Measurements from ENCODE around the gene POC1B. TPM values are rescaled to one million over a fixed set of nuclear protein-coding genes. Genes with fewer than 3 reads are reported as not detected.

The POC1B gene
- polyA plus RNA-seq, 4 donors: 14.1 to 20.7 (median 16.3) TPM

DNA sequence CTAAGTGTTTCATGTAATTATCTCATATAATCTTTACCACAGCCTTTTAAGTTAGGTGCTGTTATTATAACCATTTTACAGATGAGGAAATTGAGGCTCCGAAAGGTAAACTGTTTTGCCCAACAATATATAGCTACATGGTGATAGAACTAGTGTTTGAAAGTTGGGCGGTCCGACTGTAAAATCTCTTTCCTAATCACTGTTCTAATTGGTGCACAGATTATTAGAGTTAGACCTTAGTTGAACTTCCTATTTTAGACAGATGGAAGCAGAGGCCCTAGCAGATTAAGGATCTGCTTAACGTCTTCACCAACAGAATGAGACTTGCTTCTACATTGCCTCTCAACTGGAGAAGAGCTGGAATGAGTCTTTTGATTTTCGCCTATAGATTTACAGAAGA lies 143.5 kb downstream of the POC1B start:
- no peak overlapping the region for H3K4me3 ChIP-seq (ENCODE audit: low read depth in 1 of 3, low read length in 3 of 3)
- H3K27ac ChIP-seq (ENCODE audit: low read depth in 1 of 3, low read length in 2 of 3): no peak overlapping the region
- DNase-seq: no peak
- no peak for FAIRE-seq
- H3K4me1 ChIP-seq (ENCODE audit: control insufficient read depth in 3 of 3, insufficient read depth in 2 of 3, low read depth in 1 of 3, low read length in 2 of 3): peaks cover 2 to 92% (median 14%) of the 10 kb centered on the region in 3 donors
- H3K36me3 ChIP-seq (ENCODE audit: control insufficient read depth in 3 of 3, insufficient read depth in 2 of 3, low read depth in 1 of 3, low read length in 3 of 3): no peaks in the 10 kb centered on the region
- 81 to 91% (median 84%) methylated on average over 5 of the region's 5 CpGs for WGBS, 3 donors
- H3K9me3 ChIP-seq (ENCODE audit: control insufficient read depth in 2 of 2, insufficient read depth in 1 of 2, low read depth in 1 of 2, low read length in 1 of 2): no peaks in the 10 kb centered on the region
- H3K27me3 ChIP-seq (ENCODE audit: control insufficient read depth in 3 of 3, insufficient read depth in 3 of 3, low read length in 3 of 3): no peaks in the 10 kb centered on the region

DNA sequence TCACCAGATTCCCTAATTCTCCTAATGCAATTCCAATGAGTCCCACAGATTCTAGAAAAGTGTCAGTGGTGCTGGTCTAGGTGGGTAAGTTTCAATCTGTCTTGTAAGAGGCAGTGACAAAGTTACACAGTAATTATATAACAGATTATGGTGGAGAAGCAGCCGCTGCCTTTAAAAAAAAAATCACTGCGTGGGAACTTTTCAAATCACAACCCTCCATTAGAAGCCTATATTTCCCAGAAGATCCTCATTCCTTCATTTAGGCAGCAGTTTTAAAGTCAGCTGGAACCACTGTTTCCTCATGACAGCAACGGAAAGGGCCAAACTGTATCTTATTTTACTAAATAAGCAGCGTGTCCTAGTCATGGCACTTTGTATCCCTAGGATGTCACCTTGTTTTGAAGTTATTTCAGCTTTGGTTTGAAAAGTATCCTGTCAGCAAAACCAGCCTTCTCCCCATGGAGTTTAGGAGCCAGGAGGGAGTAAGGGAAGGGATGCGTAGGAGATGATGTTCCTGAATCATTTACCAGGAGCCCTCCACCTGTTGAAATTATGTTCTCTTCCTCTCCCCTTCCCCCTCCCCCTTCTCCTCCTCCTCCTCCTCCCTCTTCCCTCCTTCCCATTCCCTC lies 145.9 kb downstream of the POC1B start:
- no peaks in the 10 kb centered on the region for H3K27me3 ChIP-seq (ENCODE audit: control insufficient read depth in 3 of 3, insufficient read depth in 3 of 3, low read length in 3 of 3)
- DNase-seq: no peak
- peak overlapping the region in 2 of 3 donors; percentile 18 to 87 for H3K27ac ChIP-seq (ENCODE audit: low read depth in 1 of 3, low read length in 2 of 3)
- 64 to 77% (median 70%) methylated on average over 5 of the region's 5 CpGs for WGBS, 3 donors
- no peaks in the 10 kb centered on the region for H3K9me3 ChIP-seq (ENCODE audit: control insufficient read depth in 2 of 2, insufficient read depth in 1 of 2, low read depth in 1 of 2, low read length in 1 of 2)
- H3K4me1 ChIP-seq (ENCODE audit: control insufficient read depth in 3 of 3, insufficient read depth in 2 of 3, low read depth in 1 of 3, low read length in 2 of 3): peaks cover 8 to 87% (median 16%) of the 10 kb centered on the region in 3 donors
- H3K4me3 ChIP-seq (ENCODE audit: low read depth in 1 of 3, low read length in 3 of 3): no peak overlapping the region
- no peak for FAIRE-seq
- H3K36me3 ChIP-seq (ENCODE audit: control insufficient read depth in 3 of 3, insufficient read depth in 2 of 3, low read depth in 1 of 3, low read length in 3 of 3): no peaks in the 10 kb centered on the region

DNA sequence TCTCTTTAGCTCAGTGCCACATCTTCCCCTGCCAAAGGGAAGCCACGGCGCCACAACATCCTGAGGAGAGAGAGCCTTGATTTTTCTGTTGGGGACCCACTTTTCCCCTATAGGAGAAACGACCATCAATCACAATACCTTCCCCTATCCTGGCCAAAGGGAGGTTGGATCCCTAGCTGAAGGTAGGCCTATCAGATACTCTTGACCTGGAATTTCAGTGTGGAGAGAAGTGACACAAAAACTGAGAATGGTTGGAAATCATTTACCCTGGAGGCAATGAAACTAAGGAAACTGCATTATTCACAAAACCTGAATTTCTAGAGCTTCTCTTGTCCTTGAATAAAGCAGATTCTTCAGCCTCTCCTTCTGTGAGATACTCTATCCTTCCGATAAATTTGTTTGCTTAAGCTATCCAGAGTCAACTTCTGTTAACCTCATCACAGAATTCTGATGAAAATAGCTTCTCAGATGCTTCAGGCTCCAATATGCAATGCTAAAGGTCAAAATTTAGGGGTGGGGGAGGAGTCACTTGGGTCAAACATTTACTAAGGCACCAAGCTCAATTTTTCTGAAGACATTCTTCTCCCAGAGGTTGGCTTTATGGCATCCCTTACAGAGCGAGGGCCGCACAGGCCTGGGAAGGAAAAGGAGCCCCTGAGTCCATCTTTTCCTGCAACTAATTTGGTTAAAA lies 146.6 kb downstream of the POC1B start:
- H3K9me3 ChIP-seq (ENCODE audit: control insufficient read depth in 2 of 2, insufficient read depth in 1 of 2, low read depth in 1 of 2, low read length in 1 of 2): no peaks in the 10 kb centered on the region
- H3K27me3 ChIP-seq (ENCODE audit: control insufficient read depth in 3 of 3, insufficient read depth in 3 of 3, low read length in 3 of 3): no peaks in the 10 kb centered on the region
- no peaks in the 10 kb centered on the region for H3K36me3 ChIP-seq (ENCODE audit: control insufficient read depth in 3 of 3, insufficient read depth in 2 of 3, low read depth in 1 of 3, low read length in 3 of 3)
- peaks cover 8 to 85% (median 13%) of the 10 kb centered on the region in 3 donors for H3K4me1 ChIP-seq (ENCODE audit: control insufficient read depth in 3 of 3, insufficient read depth in 2 of 3, low read depth in 1 of 3, low read length in 2 of 3)
- H3K27ac ChIP-seq (ENCODE audit: low read depth in 1 of 3, low read length in 2 of 3): peak overlapping the region in 2 of 3 donors; percentile 18 to 87
- H3K4me3 ChIP-seq (ENCODE audit: low read depth in 1 of 3, low read length in 3 of 3): no peak overlapping the region
- FAIRE-seq: no peak
- WGBS, 3 donors: 43 to 72% (median 59%) methylated on average over 6 of the region's 6 CpGs
- DNase-seq: peak; percentile 53 to 84

DNA sequence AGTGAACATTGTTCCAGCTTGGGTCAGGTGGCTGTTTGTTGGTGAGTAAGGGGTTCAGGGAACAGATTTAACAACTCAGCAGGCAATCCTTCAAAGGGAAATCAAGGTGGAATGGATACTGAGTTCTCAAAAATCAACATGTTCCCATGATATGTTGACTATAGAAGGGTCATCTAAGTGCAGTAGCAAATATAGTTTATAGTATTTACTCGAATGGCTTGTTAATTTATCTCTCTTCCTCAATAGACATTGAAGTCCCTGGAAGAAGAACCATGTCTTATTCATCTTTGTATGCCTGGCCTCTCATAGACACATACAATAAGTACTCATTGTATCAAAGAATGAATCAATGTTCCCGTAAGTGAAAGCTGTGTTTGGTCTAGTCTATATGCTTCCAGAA lies 149.0 kb downstream of the POC1B start:
- H3K36me3 ChIP-seq (ENCODE audit: control insufficient read depth in 3 of 3, insufficient read depth in 2 of 3, low read depth in 1 of 3, low read length in 3 of 3): no peaks in the 10 kb centered on the region
- DNase-seq: no peak
- H3K4me3 ChIP-seq (ENCODE audit: low read depth in 1 of 3, low read length in 3 of 3): no peak overlapping the region
- 78 to 92% (median 85%) methylated on average over 2 of the region's 2 CpGs for WGBS, 3 donors
- H3K9me3 ChIP-seq (ENCODE audit: control insufficient read depth in 2 of 2, insufficient read depth in 1 of 2, low read depth in 1 of 2, low read length in 1 of 2): no peaks in the 10 kb centered on the region
- H3K27ac ChIP-seq (ENCODE audit: low read depth in 1 of 3, low read length in 2 of 3): peak overlapping the region; percentile 74 to 90 (median 89)
- H3K27me3 ChIP-seq (ENCODE audit: control insufficient read depth in 3 of 3, insufficient read depth in 3 of 3, low read length in 3 of 3): no peaks in the 10 kb centered on the region
- no peak for FAIRE-seq
- peaks cover 3 to 86% (median 8%) of the 10 kb centered on the region in 3 donors for H3K4me1 ChIP-seq (ENCODE audit: control insufficient read depth in 3 of 3, insufficient read depth in 2 of 3, low read depth in 1 of 3, low read length in 2 of 3)

DNA sequence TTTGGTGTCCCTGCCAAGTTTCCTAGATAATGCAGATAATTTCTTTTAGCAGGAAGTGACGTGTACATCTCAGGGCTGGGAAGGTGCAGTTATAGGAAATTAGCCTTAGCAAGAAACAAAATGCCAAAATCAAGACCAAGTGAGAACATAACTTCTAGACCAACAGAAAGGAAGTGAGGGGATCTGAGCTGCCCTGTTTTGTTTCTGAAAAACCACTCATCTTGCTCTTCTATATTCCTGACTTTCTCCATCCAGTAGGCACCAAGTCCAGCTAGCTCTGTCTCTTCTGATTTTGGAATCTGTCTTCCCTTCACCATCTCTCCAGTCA lies 149.7 kb downstream of the POC1B start:
- WGBS, 3 donors: 13 to 52% (median 52%) methylated on average over 1 of the region's 1 CpG
- DNase-seq: no peak
- no peaks in the 10 kb centered on the region for H3K9me3 ChIP-seq (ENCODE audit: control insufficient read depth in 2 of 2, insufficient read depth in 1 of 2, low read depth in 1 of 2, low read length in 1 of 2)
- no peak for FAIRE-seq
- no peaks in the 10 kb centered on the region for H3K36me3 ChIP-seq (ENCODE audit: control insufficient read depth in 3 of 3, insufficient read depth in 2 of 3, low read depth in 1 of 3, low read length in 3 of 3)
- no peak overlapping the region for H3K4me3 ChIP-seq (ENCODE audit: low read depth in 1 of 3, low read length in 3 of 3)
- H3K27ac ChIP-seq (ENCODE audit: low read depth in 1 of 3, low read length in 2 of 3): peak overlapping the region; percentile 74 to 90 (median 89)
- H3K27me3 ChIP-seq (ENCODE audit: control insufficient read depth in 3 of 3, insufficient read depth in 3 of 3, low read length in 3 of 3): no peaks in the 10 kb centered on the region
- H3K4me1 ChIP-seq (ENCODE audit: control insufficient read depth in 3 of 3, insufficient read depth in 2 of 3, low read depth in 1 of 3, low read length in 2 of 3): peaks cover 3 to 88% (median 8%) of the 10 kb centered on the region in 3 donors

DNA sequence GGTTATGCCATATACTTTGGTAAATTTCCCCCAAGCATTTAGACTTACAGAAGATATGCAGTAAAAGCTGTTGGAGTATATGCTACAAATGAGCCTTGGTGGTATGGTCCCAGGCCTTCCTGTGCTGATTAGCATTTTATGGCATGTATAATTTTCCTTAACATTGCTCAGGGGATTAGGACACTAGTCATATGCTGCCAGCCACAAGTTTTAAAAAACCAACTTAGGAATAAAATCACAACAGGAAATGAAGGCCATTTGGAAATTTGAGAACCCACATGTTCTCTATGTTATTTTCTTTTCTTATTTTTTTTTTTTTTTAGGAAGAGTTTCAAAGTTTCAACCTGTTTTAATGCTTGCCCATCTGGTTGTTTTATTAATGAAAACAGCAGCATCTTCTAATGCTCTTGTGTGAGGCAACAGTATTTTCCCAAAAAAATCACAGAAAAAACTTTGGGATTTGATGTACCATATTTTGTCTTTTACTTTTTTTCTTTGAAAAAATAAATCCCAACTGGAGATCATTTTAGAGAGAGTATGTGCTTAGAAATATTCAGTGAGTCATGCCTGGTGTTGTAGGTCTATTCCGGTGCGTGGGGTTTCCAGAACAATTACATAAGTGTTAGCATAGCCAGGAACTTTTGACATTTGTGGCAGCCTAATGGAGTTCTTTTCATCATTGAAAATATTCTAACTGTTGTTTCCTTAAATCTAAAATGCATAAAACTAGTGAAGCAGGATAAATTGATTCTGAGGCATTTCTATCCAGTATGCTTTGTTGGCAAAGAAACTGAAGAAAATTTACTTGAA lies 151.9 kb downstream of the POC1B start:
- FAIRE-seq (no peak), DNase-seq (peak in 1 of 2 donors; percentile 57)
- no peak overlapping the region for H3K4me3 ChIP-seq (ENCODE audit: low read depth in 1 of 3, low read length in 3 of 3)
- peaks cover 6 to 85% (median 8%) of the 10 kb centered on the region in 3 donors for H3K4me1 ChIP-seq (ENCODE audit: control insufficient read depth in 3 of 3, insufficient read depth in 2 of 3, low read depth in 1 of 3, low read length in 2 of 3)
- no peaks in the 10 kb centered on the region for H3K27me3 ChIP-seq (ENCODE audit: control insufficient read depth in 3 of 3, insufficient read depth in 3 of 3, low read length in 3 of 3)
- WGBS, 3 donors: 30 to 52% (median 43%) methylated on average over 2 of the region's 2 CpGs
- no peaks in the 10 kb centered on the region for H3K9me3 ChIP-seq (ENCODE audit: control insufficient read depth in 2 of 2, insufficient read depth in 1 of 2, low read depth in 1 of 2, low read length in 1 of 2)
- H3K36me3 ChIP-seq (ENCODE audit: control insufficient read depth in 3 of 3, insufficient read depth in 2 of 3, low read depth in 1 of 3, low read length in 3 of 3): peaks cover 0 to 6% (median 0%) of the 10 kb centered on the region in 3 donors
- H3K27ac ChIP-seq (ENCODE audit: low read depth in 1 of 3, low read length in 2 of 3): peak overlapping the region in 2 of 3 donors; percentile 33 to 76

DNA sequence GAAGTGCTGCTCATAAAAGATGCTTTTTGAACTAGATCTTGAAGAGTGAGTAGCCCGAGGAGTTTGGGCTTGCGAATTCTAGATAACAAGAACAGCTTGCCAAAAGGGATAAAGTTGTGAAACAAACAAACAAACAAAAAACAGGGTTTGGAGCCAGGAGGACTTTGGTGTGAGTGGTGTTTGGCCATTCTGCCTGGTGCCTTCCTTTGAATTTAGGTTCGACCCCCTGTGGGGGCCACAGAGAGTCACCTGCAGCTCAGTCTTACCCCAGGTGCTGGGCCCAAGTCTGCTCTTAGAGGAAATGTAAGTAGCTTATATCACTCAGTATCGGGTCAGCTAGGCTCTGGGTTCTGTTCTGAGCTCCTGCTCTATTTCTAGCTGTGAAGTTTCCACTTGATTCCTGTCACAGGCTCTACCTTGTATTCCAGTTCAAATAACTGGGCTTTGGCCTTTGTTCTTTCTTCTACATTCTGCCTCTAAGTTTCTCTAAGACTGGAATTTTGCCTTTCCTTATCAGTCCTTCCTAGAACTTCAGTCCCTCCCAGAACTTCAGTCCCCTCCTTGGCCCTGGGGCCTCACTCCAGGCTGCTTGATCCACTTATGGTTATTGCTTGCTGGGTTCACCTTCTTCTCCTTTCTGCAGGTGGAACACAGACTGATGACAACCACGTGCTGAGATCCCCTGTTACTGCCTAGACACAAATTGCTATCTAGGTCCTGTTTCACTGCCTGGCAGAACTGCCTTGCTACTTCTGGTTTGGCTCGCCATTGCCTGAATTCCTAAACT lies 153.1 kb downstream of the POC1B start:
- FAIRE-seq: no peak
- peak; percentile 77 to 90 for DNase-seq
- peak overlapping the region; percentile 53 to 76 (median 53) for H3K27ac ChIP-seq (ENCODE audit: low read depth in 1 of 3, low read length in 2 of 3)

DNA sequence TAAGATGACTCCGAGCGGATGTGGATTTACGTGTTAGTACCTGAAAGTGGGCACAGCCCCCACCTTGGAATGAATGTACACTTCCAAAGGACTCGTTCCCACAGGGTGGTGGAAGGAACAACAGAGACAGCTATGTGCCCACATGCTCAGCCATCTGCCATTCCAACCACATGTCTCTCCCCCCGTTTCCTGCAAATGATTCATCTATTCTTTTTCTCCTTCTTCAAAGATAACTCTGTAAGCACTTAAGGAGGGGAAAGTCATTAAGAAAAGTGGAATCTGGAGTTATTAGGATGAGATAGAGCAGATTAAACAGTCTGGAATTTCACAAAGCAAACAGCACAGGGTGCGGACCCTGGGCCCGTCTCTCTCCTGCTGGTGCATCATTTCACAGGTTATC lies 155.0 kb downstream of the POC1B start:
- H3K4me1 ChIP-seq (ENCODE audit: control insufficient read depth in 3 of 3, insufficient read depth in 2 of 3, low read depth in 1 of 3, low read length in 2 of 3): peaks cover 5 to 64% (median 5%) of the 10 kb centered on the region in 3 donors

More for the DNA sequence above, 153.1 kb downstream of the POC1B start:
- no peak overlapping the region for H3K4me3 ChIP-seq (ENCODE audit: low read depth in 1 of 3, low read length in 3 of 3)
- no peaks in the 10 kb centered on the region for H3K27me3 ChIP-seq (ENCODE audit: control insufficient read depth in 3 of 3, insufficient read depth in 3 of 3, low read length in 3 of 3)
- 36 to 63% (median 40%) methylated on average over 6 of the region's 6 CpGs for WGBS, 3 donors
- H3K36me3 ChIP-seq (ENCODE audit: control insufficient read depth in 3 of 3, insufficient read depth in 2 of 3, low read depth in 1 of 3, low read length in 3 of 3): peaks cover 0 to 6% (median 0%) of the 10 kb centered on the region in 3 donors
- peaks cover 8 to 81% (median 11%) of the 10 kb centered on the region in 3 donors for H3K4me1 ChIP-seq (ENCODE audit: control insufficient read depth in 3 of 3, insufficient read depth in 2 of 3, low read depth in 1 of 3, low read length in 2 of 3)
- no peaks in the 10 kb centered on the region for H3K9me3 ChIP-seq (ENCODE audit: control insufficient read depth in 2 of 2, insufficient read depth in 1 of 2, low read depth in 1 of 2, low read length in 1 of 2)

More for the DNA sequence above, 155.0 kb downstream of the POC1B start:
- peaks cover 0 to 6% (median 0%) of the 10 kb centered on the region in 3 donors for H3K36me3 ChIP-seq (ENCODE audit: control insufficient read depth in 3 of 3, insufficient read depth in 2 of 3, low read depth in 1 of 3, low read length in 3 of 3)
- FAIRE-seq: no peak
- no peaks in the 10 kb centered on the region for H3K9me3 ChIP-seq (ENCODE audit: control insufficient read depth in 2 of 2, insufficient read depth in 1 of 2, low read depth in 1 of 2, low read length in 1 of 2)
- H3K4me3 ChIP-seq (ENCODE audit: low read depth in 1 of 3, low read length in 3 of 3): no peak overlapping the region
- peak in 1 of 2 donors; percentile 47 for DNase-seq
- H3K27ac ChIP-seq (ENCODE audit: low read depth in 1 of 3, low read length in 2 of 3): peak overlapping the region in 1 of 3 donors; percentile 76
- no peaks in the 10 kb centered on the region for H3K27me3 ChIP-seq (ENCODE audit: control insufficient read depth in 3 of 3, insufficient read depth in 3 of 3, low read length in 3 of 3)
- WGBS, 3 donors: 69 to 77% (median 71%) methylated on average over 7 of the region's 7 CpGs

All from small intestine (tissue), 7 donors.